ENCODE measurements around the gene IL10RA. TPM values are rescaled to one million over a fixed set of nuclear protein-coding genes. Genes with fewer than 3 reads are reported as not detected.

IL10RA gene
- not detected in 2 replicates for total RNA-seq

DNA sequence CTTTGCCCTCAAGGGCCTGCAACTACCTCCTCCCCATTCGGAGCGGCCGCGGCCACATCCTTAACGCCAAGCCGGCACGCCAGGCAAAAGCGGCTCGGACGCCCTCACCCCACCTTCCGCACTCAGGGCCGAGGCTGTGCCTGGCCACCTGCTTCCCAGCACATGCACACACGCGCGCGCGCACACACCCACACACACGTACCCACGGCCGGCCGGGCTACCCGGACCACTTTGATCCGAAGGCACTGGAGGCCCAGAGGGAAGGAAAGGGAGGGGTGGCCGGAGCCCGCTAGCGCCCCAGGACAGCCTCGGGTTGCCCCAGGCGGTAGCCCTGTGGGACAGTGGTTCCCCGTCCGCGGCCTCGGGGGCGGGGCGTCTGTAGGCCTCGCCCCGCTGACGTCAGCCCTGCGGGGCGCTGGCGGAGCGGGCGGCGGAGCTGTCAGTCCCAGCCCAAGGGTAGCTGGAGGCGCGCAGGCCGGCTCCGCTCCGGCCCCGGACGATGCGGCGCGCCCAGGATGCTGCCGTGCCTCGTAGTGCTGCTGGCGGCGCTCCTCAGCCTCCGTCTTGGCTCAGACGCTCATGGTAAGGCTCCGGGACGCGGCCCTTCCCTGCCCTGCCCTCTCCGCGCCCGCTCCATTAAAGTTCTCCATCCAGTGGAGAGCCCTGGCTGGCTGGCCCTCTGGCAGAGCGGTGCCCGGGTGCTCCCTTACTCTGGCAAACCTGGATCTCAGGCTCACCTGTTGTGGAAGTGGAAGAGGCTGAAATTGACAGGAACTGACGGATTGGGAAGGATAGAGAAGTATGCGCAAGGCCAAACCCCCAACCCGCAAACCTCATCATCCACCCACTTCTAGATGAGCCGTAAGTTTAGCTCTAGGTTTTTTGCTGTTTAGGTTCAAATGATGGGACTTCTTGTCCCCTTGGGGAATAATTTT, at the start of gene IL10RA:
Gene IL10RA (plus strand): TSS at position 442 of the 935 bp plus-strand sequence. CDS start 74 bp downstream, at position 516.

Other genes starting within 250 kb of the IL10RA start
- not detected in 2 replicates for gene DSCAML1, start 189.2 kb upstream of the IL10RA start, total RNA-seq
- not detected in 2 replicates for gene FXYD2, start 161.7 kb upstream of the IL10RA start, total RNA-seq
- not detected in 2 replicates for gene FXYD6, start 109.7 kb upstream of the IL10RA start, total RNA-seq
- gene TMPRSS13, start 57.0 kb upstream of the IL10RA start, total RNA-seq: not detected in 2 replicates
- gene TMPRSS4, start 90.7 kb downstream of the IL10RA start, total RNA-seq: not detected in 2 replicates
- gene SMIM35, start 100.6 kb downstream of the IL10RA start, total RNA-seq: not detected in 2 replicates
- gene SCN4B, start 166.4 kb downstream of the IL10RA start, total RNA-seq: not detected in 2 replicates
- gene SCN2B, start 190.2 kb downstream of the IL10RA start, total RNA-seq: not detected in 2 replicates
- gene JAML, start 238.6 kb downstream of the IL10RA start, total RNA-seq: not detected in 2 replicates